ENCODE data around the gene SLC39A13.

DNA sequence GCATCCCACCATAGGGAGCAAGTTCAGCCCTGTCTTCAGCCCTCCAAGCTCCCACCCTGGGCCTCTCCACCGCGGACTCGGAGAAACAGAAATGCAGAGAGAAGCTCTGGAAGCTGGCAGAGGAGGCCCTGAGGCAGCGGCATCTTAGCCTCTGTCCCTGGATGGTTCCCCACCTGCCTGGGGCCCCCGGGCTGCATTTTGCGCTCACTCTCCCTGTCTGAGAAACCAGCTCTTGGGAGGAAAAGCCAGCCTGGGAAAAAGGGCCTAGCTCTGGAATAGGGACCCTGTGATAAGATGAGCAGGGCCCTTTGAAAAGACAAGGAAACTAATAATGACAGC lies 18.0 kb upstream of the SLC39A13 start:
- TF ChIP-seq, protein P1, sequence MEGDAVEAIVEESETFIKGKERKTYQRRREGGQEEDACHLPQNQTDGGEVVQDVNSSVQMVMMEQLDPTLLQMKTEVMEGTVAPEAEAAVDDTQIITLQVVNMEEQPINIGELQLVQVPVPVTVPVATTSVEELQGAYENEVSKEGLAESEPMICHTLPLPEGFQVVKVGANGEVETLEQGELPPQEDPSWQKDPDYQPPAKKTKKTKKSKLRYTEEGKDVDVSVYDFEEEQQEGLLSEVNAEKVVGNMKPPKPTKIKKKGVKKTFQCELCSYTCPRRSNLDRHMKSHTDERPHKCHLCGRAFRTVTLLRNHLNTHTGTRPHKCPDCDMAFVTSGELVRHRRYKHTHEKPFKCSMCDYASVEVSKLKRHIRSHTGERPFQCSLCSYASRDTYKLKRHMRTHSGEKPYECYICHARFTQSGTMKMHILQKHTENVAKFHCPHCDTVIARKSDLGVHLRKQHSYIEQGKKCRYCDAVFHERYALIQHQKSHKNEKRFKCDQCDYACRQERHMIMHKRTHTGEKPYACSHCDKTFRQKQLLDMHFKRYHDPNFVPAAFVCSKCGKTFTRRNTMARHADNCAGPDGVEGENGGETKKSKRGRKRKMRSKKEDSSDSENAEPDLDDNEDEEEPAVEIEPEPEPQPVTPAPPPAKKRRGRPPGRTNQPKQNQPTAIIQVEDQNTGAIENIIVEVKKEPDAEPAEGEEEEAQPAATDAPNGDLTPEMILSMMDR (conservative IDR thresholded peaks at IDR 0.05; ENCODE audit: low read depth, low read length): no peak
- no peak for TF ChIP-seq EZH2 (IDR thresholded peaks at IDR 0.05; ENCODE audit: low read length, unreplicated experiment)
- no peak for TF ChIP-seq EZH2phosphoT487 (IDR thresholded peaks at IDR 0.05; ENCODE audit: borderline replicate concordance, low read length)
